ENCODE data around the gene CACNA1H. TPM values are rescaled to one million over a fixed set of nuclear protein-coding genes. Genes with fewer than 3 reads are reported as not detected.

CACNA1H gene
- total RNA-seq, 2 experiments from 2014 or later = 0.26 to 0.61 TPM

DNA sequence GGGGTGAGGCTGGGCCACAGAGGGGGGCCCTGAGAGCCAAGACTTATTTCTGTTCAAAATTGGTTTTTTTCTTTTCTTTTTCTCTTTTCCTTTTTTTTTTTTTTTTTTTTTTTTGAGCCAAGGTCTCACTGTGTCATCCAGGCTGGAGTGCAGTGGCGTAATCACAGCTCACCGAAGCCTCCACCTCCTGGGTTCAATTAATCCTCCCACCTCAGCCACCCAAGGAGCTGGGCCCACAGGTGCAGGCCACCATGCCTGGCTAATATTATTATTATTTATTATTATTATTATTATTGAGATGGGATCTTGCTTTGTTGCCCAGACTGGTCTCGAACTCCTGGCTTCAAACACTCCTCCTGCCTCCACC is 17.5 kb upstream of the CACNA1H start:
- no peaks in the 10 kb centered on the region for H3K4me1 Mint-ChIP-seq (ENCODE audit: low read depth)
- intact Hi-C loops (cut with micrococcal nuclease) = no loop called here
- no peak overlapping the region for H3K4me3 Mint-ChIP-seq
- ChIA-PET POLR2A (no interaction called here), CTCF (no interaction called here)
- no peaks in the 10 kb centered on the region for H3K36me3 Mint-ChIP-seq
- DNase-seq = no peak
- H3K27me3 Mint-ChIP-seq = peaks cover 5% of the 10 kb centered on the region
- no peak overlapping the region for H3K27ac Mint-ChIP-seq
- H3K9me3 Mint-ChIP-seq = no peaks in the 10 kb centered on the region

DNA sequence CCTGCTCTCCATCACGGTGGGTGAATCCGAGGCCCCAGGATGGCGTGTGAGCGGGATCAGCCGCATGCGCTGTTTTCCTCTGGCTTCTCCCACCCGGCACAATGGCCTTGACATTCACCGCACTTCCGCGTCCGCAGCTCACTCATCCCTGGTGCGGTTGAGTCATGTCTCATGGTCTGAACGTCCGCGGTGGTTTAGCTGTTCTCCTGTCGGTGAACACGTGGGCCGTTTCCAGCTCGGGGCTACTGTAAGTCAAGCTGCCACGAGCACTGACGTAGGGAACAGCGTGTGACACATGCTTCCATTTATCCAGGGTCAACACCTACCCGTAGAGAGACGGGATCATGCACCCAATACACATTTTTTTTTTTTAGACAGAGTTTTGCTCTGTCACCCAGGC is 15.3 kb upstream of the CACNA1H start:
- POLR2A ChIA-PET = no interaction called here
- no peak overlapping the region for H3K27ac Mint-ChIP-seq

GRCh38 chr16:1140582-1141162 is 12.2 kb upstream of the CACNA1H start:
- H3K4me3 Mint-ChIP-seq = no peak overlapping the region
- POLR2A ChIA-PET = no interaction called here
- no peaks in the 10 kb centered on the region for H3K36me3 Mint-ChIP-seq
- CTCF ChIA-PET = no interaction called here
- DNase-seq = no peak
- intact Hi-C loops (cut with micrococcal nuclease) = no loop called here
- H3K9me3 Mint-ChIP-seq = no peaks in the 10 kb centered on the region
- H3K27ac Mint-ChIP-seq = no peak overlapping the region
- peaks cover 6% of the 10 kb centered on the region for H3K27me3 Mint-ChIP-seq
- H3K4me1 Mint-ChIP-seq (ENCODE audit: low read depth) = no peaks in the 10 kb centered on the region

More for the DNA sequence above, 15.3 kb upstream of the CACNA1H start:
- CTCF ChIA-PET = no interaction called here
- intact Hi-C loops (cut with micrococcal nuclease) = no loop called here
- no peak overlapping the region for H3K4me3 Mint-ChIP-seq
- H3K36me3 Mint-ChIP-seq = no peaks in the 10 kb centered on the region
- peaks cover 6% of the 10 kb centered on the region for H3K27me3 Mint-ChIP-seq
- H3K9me3 Mint-ChIP-seq = no peaks in the 10 kb centered on the region
- DNase-seq = no peak
- H3K4me1 Mint-ChIP-seq (ENCODE audit: low read depth) = no peaks in the 10 kb centered on the region

DNA sequence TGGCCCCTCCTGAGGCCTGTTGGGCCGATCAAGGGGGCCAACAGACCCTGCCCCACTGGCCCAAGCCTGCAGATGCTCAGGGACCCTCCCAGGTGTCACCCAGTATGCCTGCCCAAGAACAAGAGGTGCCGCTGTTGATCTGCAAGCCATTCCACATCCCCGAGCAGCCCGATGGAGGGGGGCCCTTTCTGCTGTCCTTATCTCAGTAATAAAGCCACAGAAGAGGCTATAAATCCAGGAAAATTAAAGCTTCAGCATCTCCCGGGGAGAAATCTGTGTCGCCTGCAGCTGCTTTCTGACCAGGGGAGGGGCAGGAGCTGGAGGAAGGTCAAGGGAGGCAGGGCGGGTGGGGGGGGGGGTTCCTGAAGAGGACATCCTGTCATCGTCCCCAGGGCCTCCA is 11.7 kb upstream of the CACNA1H start:
- H3K4me1 Mint-ChIP-seq (ENCODE audit: low read depth) = no peaks in the 10 kb centered on the region
- H3K4me3 Mint-ChIP-seq = no peak overlapping the region

DNA sequence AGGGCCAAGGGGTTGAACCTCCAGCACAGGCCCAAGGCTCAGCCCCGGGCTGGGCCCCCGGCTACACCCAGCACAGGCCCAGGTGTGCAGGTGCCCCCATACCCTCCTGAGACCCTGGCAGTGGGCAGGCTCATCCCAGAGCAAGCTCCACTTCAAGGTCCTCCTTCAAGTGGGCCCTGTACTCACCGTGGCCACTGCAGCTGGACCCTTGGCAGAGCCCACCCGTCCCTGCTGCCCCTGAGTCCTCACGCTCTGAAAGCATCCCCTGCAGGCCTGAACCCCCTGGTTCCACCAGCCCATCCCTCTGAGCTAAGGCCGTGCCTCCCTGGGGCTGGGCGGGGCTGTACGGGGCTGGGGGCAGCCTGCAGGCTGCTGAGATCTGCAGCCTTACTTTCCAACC is 11.2 kb upstream of the CACNA1H start:
- Mint-ChIP-seq H3K27ac (no peak overlapping the region), H3K4me1 (ENCODE audit: low read depth) (no peaks in the 10 kb centered on the region), H3K27me3 (peaks cover 6% of the 10 kb centered on the region), H3K4me3 (no peak overlapping the region), H3K36me3 (no peaks in the 10 kb centered on the region), H3K9me3 (no peaks in the 10 kb centered on the region)
- POLR2A ChIA-PET = no interaction called here
- DNase-seq = no peak
- intact Hi-C loops (cut with micrococcal nuclease) = no loop called here
- CTCF ChIA-PET = no interaction called here

More for the DNA sequence above, 11.7 kb upstream of the CACNA1H start:
- Mint-ChIP-seq H3K36me3 (no peaks in the 10 kb centered on the region), H3K9me3 (no peaks in the 10 kb centered on the region), H3K27ac (no peak overlapping the region), H3K27me3 (peaks cover 6% of the 10 kb centered on the region)
- POLR2A ChIA-PET = no interaction called here
- intact Hi-C loops (cut with micrococcal nuclease) = no loop called here
- DNase-seq = no peak
- CTCF ChIA-PET = no interaction called here

DNA sequence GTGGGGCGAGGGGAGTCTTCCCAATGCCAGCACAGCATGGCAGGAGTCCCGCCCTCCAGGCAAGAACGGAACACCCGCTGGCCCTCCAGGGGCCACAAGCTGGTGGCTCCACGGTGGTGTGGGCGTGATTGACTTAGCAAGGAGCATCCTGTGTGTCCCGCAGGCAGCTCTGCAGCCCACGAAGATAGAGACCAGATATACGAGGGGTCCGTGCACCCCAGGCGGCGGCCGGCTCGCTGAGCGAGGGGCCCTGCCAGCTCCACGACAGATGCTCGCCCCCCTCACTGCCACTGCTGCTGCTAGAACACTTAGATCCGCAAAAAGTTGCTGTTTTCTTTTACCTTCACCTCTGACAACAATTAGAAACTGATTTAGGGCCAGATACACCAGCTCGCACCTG is 10.0 kb upstream of the CACNA1H start:
- Mint-ChIP-seq H3K9me3 (peaks cover 7% of the 10 kb centered on the region), H3K4me1 (ENCODE audit: low read depth) (no peaks in the 10 kb centered on the region), H3K36me3 (no peaks in the 10 kb centered on the region), H3K27ac (no peak overlapping the region), H3K27me3 (peaks cover 6% of the 10 kb centered on the region), H3K4me3 (no peak overlapping the region)
- DNase-seq = no peak
- CTCF ChIA-PET = no interaction called here
- intact Hi-C loops (cut with micrococcal nuclease) = no loop called here
- POLR2A ChIA-PET = no interaction called here

- Mint-ChIP-seq H3K36me3 (no peaks in the 10 kb centered on the region), H3K4me3 (no peak overlapping the region), H3K27ac (no peak overlapping the region), H3K9me3 (peaks cover 7% of the 10 kb centered on the region), H3K27me3 (peaks cover 4% of the 10 kb centered on the region), H3K4me1 (ENCODE audit: low read depth) (no peaks in the 10 kb centered on the region)
- DNase-seq = no peak
- CTCF ChIA-PET = no interaction called here
- intact Hi-C loops (cut with micrococcal nuclease) = no loop called here
- POLR2A ChIA-PET = no interaction called here
Observed at GRCh38 chr16:1143761-1144450, 9.0 kb upstream of the CACNA1H start.

GRCh38 chr16:1144476-1145382 is 8.2 kb upstream of the CACNA1H start:
- POLR2A ChIA-PET = no interaction called here
- Mint-ChIP-seq H3K36me3 (no peaks in the 10 kb centered on the region), H3K4me1 (ENCODE audit: low read depth) (no peaks in the 10 kb centered on the region), H3K9me3 (peaks cover 7% of the 10 kb centered on the region), H3K27ac (no peak overlapping the region), H3K27me3 (peaks cover 3% of the 10 kb centered on the region), H3K4me3 (no peak overlapping the region)
- CTCF ChIA-PET = no interaction called here
- intact Hi-C loops (cut with micrococcal nuclease) = no loop called here
- no peak for DNase-seq

- no peak overlapping the region for H3K4me3 Mint-ChIP-seq
- ChIA-PET POLR2A (no interaction called here), CTCF (no interaction called here)
- H3K36me3 Mint-ChIP-seq = no peaks in the 10 kb centered on the region
- peaks cover 7% of the 10 kb centered on the region for H3K9me3 Mint-ChIP-seq
- no peak overlapping the region for H3K27ac Mint-ChIP-seq
- no peaks in the 10 kb centered on the region for H3K4me1 Mint-ChIP-seq (ENCODE audit: low read depth)
- no peaks in the 10 kb centered on the region for H3K27me3 Mint-ChIP-seq
- DNase-seq = no peak
- intact Hi-C loops (cut with micrococcal nuclease) = no loop called here
Observed at GRCh38 chr16:1145383-1146100, 7.4 kb upstream of the CACNA1H start.

DNA sequence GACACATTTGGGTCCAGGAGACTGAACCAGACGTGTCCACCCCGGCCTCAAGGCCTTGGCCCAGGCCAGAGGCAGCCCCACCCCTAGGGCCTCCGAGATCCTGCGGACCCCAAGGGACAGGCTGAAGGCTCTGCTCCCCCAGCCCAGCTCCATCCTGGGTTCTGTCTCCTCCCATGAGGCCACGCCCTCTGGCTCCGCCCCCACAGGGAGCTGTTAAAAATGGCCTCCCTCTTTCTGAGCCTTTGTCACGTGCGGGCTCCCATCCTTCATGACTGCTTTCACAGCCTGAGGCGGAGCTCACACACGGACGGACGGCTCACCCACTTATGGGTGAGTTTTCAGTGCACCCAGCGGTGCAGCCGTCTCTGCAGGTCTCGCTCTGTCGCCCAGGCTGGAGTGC is 6.5 kb upstream of the CACNA1H start:
- peaks cover 7% of the 10 kb centered on the region for H3K9me3 Mint-ChIP-seq
- H3K36me3 Mint-ChIP-seq = no peaks in the 10 kb centered on the region
- intact Hi-C loops (cut with micrococcal nuclease) = no loop called here
- H3K4me1 Mint-ChIP-seq (ENCODE audit: low read depth) = peaks cover 3% of the 10 kb centered on the region
- ChIA-PET CTCF (no interaction called here), POLR2A (no interaction called here)
- H3K4me3 Mint-ChIP-seq = no peak overlapping the region
- H3K27ac Mint-ChIP-seq = no peak overlapping the region
- H3K27me3 Mint-ChIP-seq = no peaks in the 10 kb centered on the region
- DNase-seq = peak; percentile 18

GRCh38 chr16:1147027-1147426 is 5.9 kb upstream of the CACNA1H start:
- intact Hi-C loops (cut with micrococcal nuclease) = no loop called here
- POLR2A ChIA-PET = no interaction called here
- Mint-ChIP-seq H3K27ac (no peak overlapping the region), H3K4me3 (no peak overlapping the region), H3K27me3 (no peaks in the 10 kb centered on the region), H3K9me3 (peaks cover 7% of the 10 kb centered on the region), H3K36me3 (no peaks in the 10 kb centered on the region), H3K4me1 (ENCODE audit: low read depth) (peaks cover 3% of the 10 kb centered on the region)
- DNase-seq = no peak
- CTCF ChIA-PET = no interaction called here

GRCh38 chr16:1149101-1149636 is 3.7 kb upstream of the CACNA1H start:
- intact Hi-C loops (cut with micrococcal nuclease) = no loop called here
- H3K27ac Mint-ChIP-seq = no peak overlapping the region
- H3K9me3 Mint-ChIP-seq = peaks cover 7% of the 10 kb centered on the region
- CTCF ChIA-PET = no interaction called here
- H3K4me3 Mint-ChIP-seq = no peak overlapping the region
- H3K36me3 Mint-ChIP-seq = no peaks in the 10 kb centered on the region
- H3K4me1 Mint-ChIP-seq (ENCODE audit: low read depth) = peaks cover 3% of the 10 kb centered on the region
- POLR2A ChIA-PET = no interaction called here
- H3K27me3 Mint-ChIP-seq = no peaks in the 10 kb centered on the region
- no peak for DNase-seq
